BLaER1 treated with 17β-estradiol and CSF1 and Interleukin-3, amounts not matched to agents 10 nM and 100 nM (cell line): ENCODE data around the gene RSRC1.
"Not testable (repeated sequence)": the region's sequence is repeated elsewhere in the genome, so short reads cannot be mapped to it uniquely, and the experiment has no call there.

Experiments
- H3K27ac ChIP-seq, 11 experiments: shearing (Covaris generic); formaldehyde crosslinking; 2 replicates each; pipeline ENCODE4 v1.8.1; 2022
- H3K27me3 ChIP-seq, 11 experiments: shearing (Covaris generic); formaldehyde crosslinking; 2 replicates each; pipeline ENCODE4 v1.8.1; 2022
- H3K36me3 ChIP-seq, 11 experiments: shearing (Covaris generic); formaldehyde crosslinking; 2 replicates each; pipeline ENCODE4 v1.8.1; 2022
- H3K4me1 ChIP-seq, 10 experiments: shearing (Covaris generic); formaldehyde crosslinking; 2 replicates each; pipeline ENCODE4 v1.8.1; 2022
- H3K4me2 ChIP-seq, 11 experiments: shearing (Covaris generic); formaldehyde crosslinking; 2 replicates each; pipeline ENCODE4 v1.8.1; 2022
- H3K4me3 ChIP-seq, 10 experiments: shearing (Covaris generic); formaldehyde crosslinking; 2 replicates each; pipeline ENCODE4 v1.8.1; 2022
- H3K9ac ChIP-seq, 11 experiments: shearing (Covaris generic); formaldehyde crosslinking; 2 replicates each; pipeline ENCODE4 v1.8.1; 2022
- H3K9me3 ChIP-seq, 11 experiments: shearing (Covaris generic); formaldehyde crosslinking; replicated peaks in 1 of 11; 2 replicates each; pipeline ENCODE4 v1.8.1; 2022
- H4K20me1 ChIP-seq, 11 experiments: shearing (Covaris generic); formaldehyde crosslinking; 2 replicates each; pipeline ENCODE4 v1.8.1; 2022
- Cebpa-rat ChIP-seq, 11 experiments: shearing (Covaris generic); IDR thresholded peaks; 2 replicates each; pipeline ENCODE4 v1.8.1; 2022

Gene RSRC1

GRCh38 chr3:158205994-158206393 lies 96.1 kb downstream of the RSRC1 start:
- Histone ChIP-seq H3K9me3 (peaks cover 10 to 13% (median 12%) of the 10 kb centered on the region in 11 experiments; a peak in 21 of 22 replicates), H3K27me3 (no peaks in the 10 kb centered on the region), H4K20me1 (no peaks in the 10 kb centered on the region; a peak in 2 of 22 replicates), H3K27ac (no peak overlapping the region), H3K4me3 (no peak overlapping the region), H3K4me1 (no peaks in the 10 kb centered on the region), H3K4me2 (no peak overlapping the region), H3K9ac (no peak overlapping the region), H3K36me3 (peaks cover 9 to 47% (median 26%) of the 10 kb centered on the region in 11 experiments; a peak in 17 of 22 replicates)
- no peak for TF ChIP-seq Cebpa-rat (IDR thresholded peaks at IDR 0.05)

GRCh38 chr3:158210067-158210466 lies 100.2 kb downstream of the RSRC1 start:
- peaks cover 0 to 27% (median 14%) of the 10 kb centered on the region in 11 experiments; a peak in 12 of 22 replicates for H3K36me3 ChIP-seq
- H3K9ac ChIP-seq, result no peak overlapping the region
- no peaks in the 10 kb centered on the region for H3K27me3 ChIP-seq
- no peak for TF ChIP-seq Cebpa-rat (IDR thresholded peaks at IDR 0.05)
- no peak overlapping the region for H3K27ac ChIP-seq
- H3K4me2 ChIP-seq, result no peak overlapping the region
- no peaks in the 10 kb centered on the region for H3K4me1 ChIP-seq
- H4K20me1 ChIP-seq, result no peaks in the 10 kb centered on the region; a peak in 2 of 22 replicates
- no peaks in the 10 kb centered on the region for H3K9me3 ChIP-seq
- no peak overlapping the region for H3K4me3 ChIP-seq

GRCh38 chr3:158213461-158213860 lies 103.6 kb downstream of the RSRC1 start:
- Histone ChIP-seq H3K27ac (no peak overlapping the region), H3K9me3 (no peaks in the 10 kb centered on the region), H4K20me1 (no peaks in the 10 kb centered on the region; a peak in 2 of 22 replicates), H3K27me3 (no peaks in the 10 kb centered on the region), H3K4me3 (no peak overlapping the region), H3K9ac (no peak overlapping the region), H3K36me3 (peaks cover under 1 to 28% (median 15%) of the 10 kb centered on the region in 11 experiments; a peak in 15 of 22 replicates), H3K4me1 (no peaks in the 10 kb centered on the region), H3K4me2 (no peak overlapping the region)
- no peak for TF ChIP-seq Cebpa-rat (IDR thresholded peaks at IDR 0.05)

- Histone ChIP-seq H3K9ac (no peak overlapping the region), H3K27me3 (no peaks in the 10 kb centered on the region), H3K4me3 (no peak overlapping the region), H3K9me3 (no peaks in the 10 kb centered on the region), H3K4me2 (no peak overlapping the region), H3K36me3 (peaks cover 0 to 18% (median 6%) of the 10 kb centered on the region in 11 experiments; a peak in 12 of 22 replicates), H3K27ac (no peak overlapping the region), H4K20me1 (no peaks in the 10 kb centered on the region), H3K4me1 (peaks cover 0 to 5% (median 0%) of the 10 kb centered on the region in 10 experiments; a peak in 1 of 20 replicates)
- no peak for TF ChIP-seq Cebpa-rat (IDR thresholded peaks at IDR 0.05)
Observed at GRCh38 chr3:158217992-158218391, 108.1 kb downstream of the RSRC1 start.

- TF ChIP-seq Cebpa-rat (IDR thresholded peaks at IDR 0.05), result no peak
- Histone ChIP-seq H3K4me1 (peaks cover 0 to 5% (median 0%) of the 10 kb centered on the region in 10 experiments; a peak in 1 of 20 replicates), H4K20me1 (no peaks in the 10 kb centered on the region), H3K4me2 (no peak overlapping the region), H3K27me3 (no peaks in the 10 kb centered on the region), H3K36me3 (peaks cover 0 to 18% (median 6%) of the 10 kb centered on the region in 11 experiments; a peak in 14 of 22 replicates), H3K27ac (no peak overlapping the region), H3K9me3 (no peaks in the 10 kb centered on the region), H3K9ac (no peak overlapping the region), H3K4me3 (no peak overlapping the region)
Observed at GRCh38 chr3:158220575-158220974, 110.7 kb downstream of the RSRC1 start.

- Histone ChIP-seq H3K9me3 (no peaks in the 10 kb centered on the region), H3K4me1 (peaks cover 0 to 5% (median 0%) of the 10 kb centered on the region in 10 experiments; a peak in 1 of 20 replicates), H3K4me3 (no peak overlapping the region), H3K27me3 (no peaks in the 10 kb centered on the region), H3K9ac (no peak overlapping the region), H4K20me1 (no peaks in the 10 kb centered on the region), H3K4me2 (no peak overlapping the region), H3K36me3 (peaks cover 4 to 21% (median 12%) of the 10 kb centered on the region in 11 experiments; a peak in 17 of 22 replicates), H3K27ac (no peak overlapping the region)
- no peak for TF ChIP-seq Cebpa-rat (IDR thresholded peaks at IDR 0.05)
Observed at GRCh38 chr3:158221426-158221825, 111.5 kb downstream of the RSRC1 start.

GRCh38 chr3:158226429-158226828 lies 116.5 kb downstream of the RSRC1 start:
- Histone ChIP-seq H4K20me1 (no peaks in the 10 kb centered on the region), H3K27ac (no peak overlapping the region), H3K4me1 (peaks cover 0 to 5% (median 0%) of the 10 kb centered on the region in 10 experiments; a peak in 1 of 20 replicates), H3K9me3 (no peaks in the 10 kb centered on the region), H3K9ac (no peak overlapping the region), H3K4me2 (no peak overlapping the region), H3K36me3 (peaks cover 0 to 34% (median 11%) of the 10 kb centered on the region in 11 experiments; a peak in 13 of 22 replicates), H3K27me3 (no peaks in the 10 kb centered on the region), H3K4me3 (no peak overlapping the region)
- TF ChIP-seq Cebpa-rat (IDR thresholded peaks at IDR 0.05), result no peak

GRCh38 chr3:158228942-158229341 lies 119.1 kb downstream of the RSRC1 start:
- H3K36me3 ChIP-seq, result peaks cover 0 to 39% (median 11%) of the 10 kb centered on the region in 11 experiments; a peak in 13 of 22 replicates
- not testable (repeated sequence) for H4K20me1 ChIP-seq, H3K4me2 ChIP-seq, H3K27ac ChIP-seq, H3K9ac ChIP-seq, H3K4me1 ChIP-seq, H3K9me3 ChIP-seq, H3K27me3 ChIP-seq, H3K4me3 ChIP-seq

GRCh38 chr3:158233791-158234190 lies 123.9 kb downstream of the RSRC1 start:
- Histone ChIP-seq H3K4me3 (no peak overlapping the region), H3K4me2 (no peak overlapping the region), H3K4me1 (no peaks in the 10 kb centered on the region), H4K20me1 (no peaks in the 10 kb centered on the region), H3K9ac (no peak overlapping the region), H3K9me3 (peaks cover 0 to 16% (median 4%) of the 10 kb centered on the region in 11 experiments; a peak in 7 of 22 replicates), H3K36me3 (peaks cover 0 to 35% (median 13%) of the 10 kb centered on the region in 11 experiments; a peak in 11 of 22 replicates), H3K27ac (no peak overlapping the region), H3K27me3 (no peaks in the 10 kb centered on the region)
- TF ChIP-seq Cebpa-rat (IDR thresholded peaks at IDR 0.05), result no peak

- no peak for TF ChIP-seq Cebpa-rat (IDR thresholded peaks at IDR 0.05)
- no peak overlapping the region for H3K4me2 ChIP-seq
- no peak overlapping the region for H3K27ac ChIP-seq
- no peaks in the 10 kb centered on the region for H3K27me3 ChIP-seq
- H3K4me1 ChIP-seq, result peaks cover 0 to 9% (median 0%) of the 10 kb centered on the region in 10 experiments; a peak in 3 of 20 replicates
- H3K4me3 ChIP-seq, result no peak overlapping the region
- H3K9ac ChIP-seq, result no peak overlapping the region
- H4K20me1 ChIP-seq, result no peaks in the 10 kb centered on the region
- peaks cover 16 to 37% (median 22%) of the 10 kb centered on the region in 11 experiments for H3K9me3 ChIP-seq
- peaks cover 7 to 18% (median 9%) of the 10 kb centered on the region in 11 experiments; a peak in 18 of 22 replicates for H3K36me3 ChIP-seq
Observed at GRCh38 chr3:158244274-158244673, 134.4 kb downstream of the RSRC1 start.
